DOHH2 (cell line): Measurements from ENCODE around the gene ACOT9.

Experiments used
- CTCF ChIP-seq: fragments of 200-600 bp; sonication (generic); IDR thresholded peaks from one replicate; pipeline ENCODE4 v1.5.1; 2014; ENCODE audit warnings: antibody characterized with exemption, mild to moderate bottlenecking, low read depth, low read length; ENCODE audit not compliant: poor library complexity, severe bottlenecking
- EZH2phosphoT487 ChIP-seq: fragments of 200-600 bp; sonication (generic); IDR thresholded peaks from 2 replicates; pipeline ENCODE4 v1.6.1; 2017; ENCODE audit warnings: borderline replicate concordance, mild to moderate bottlenecking, antibody characterized with exemption, low read length, moderate library complexity, mixed read lengths

GRCh38 chrX:23784470-23785331 is 41.6 kb upstream of the ACOT9 start:
- TF ChIP-seq CTCF: no peak
- TF ChIP-seq EZH2phosphoT487: no peak
